ENCODE data around the gene PRH2. TPM values are rescaled to one million over a fixed set of nuclear protein-coding genes. Genes with fewer than 3 reads are reported as not detected.

PRH2 gene
- total and polyA plus RNA-seq, 8 donors: 0.42 TPM; not detected in 7

GRCh38 chr12:10982244-10982643 lies 53.2 kb downstream of the PRH2 start:
- Histone ChIP-seq H3K36me3 (no peaks in the 10 kb centered on the region), H3K4me1 (no peaks in the 10 kb centered on the region), H3K9me3 (no peaks in the 10 kb centered on the region), H3K4me3 (no peak overlapping the region), H3K27me3 (no peaks in the 10 kb centered on the region), H3K27ac (no peak overlapping the region)
- intact Hi-C loops (cut with DNase I): no loop called here
- ATAC-seq (no peak), DNase-seq (no peak), FAIRE-seq (no peak)
- no peak for TF ChIP-seq CTCF (IDR thresholded peaks at IDR 0.05)
- WGBS, 2 donors: 94 to 97% methylated on average over 5 of the region's 5 CpGs

Other genes starting within 250 kb of the PRH2 start
- 100 to 1,000 TPM; 241 to 444 (median 317) TPM for gene YBX3, start 205.9 kb upstream of the PRH2 start, total RNA-seq
- 100 to 1,000 TPM; 323 to 352 TPM for gene YBX3, start 205.9 kb upstream of the PRH2 start, polyA plus RNA-seq
- gene TAS2R7, start 126.6 kb upstream of the PRH2 start, total RNA-seq: not detected
- not detected for gene TAS2R7, start 126.6 kb upstream of the PRH2 start, polyA plus RNA-seq
- not detected for gene TAS2R8, start 122.0 kb upstream of the PRH2 start, total RNA-seq
- gene TAS2R8, start 122.0 kb upstream of the PRH2 start, polyA plus RNA-seq: under 1 TPM in 1 of 2 donors, not detected in 1; 0.09 TPM
- not detected for gene TAS2R9, start 119.1 kb upstream of the PRH2 start, total RNA-seq
- not detected for gene TAS2R9, start 119.1 kb upstream of the PRH2 start, polyA plus RNA-seq
- gene TAS2R10, start 102.9 kb upstream of the PRH2 start, total RNA-seq: under 1 TPM in 3 of 6 donors, not detected in 3; 0.17 to 0.28 (median 0.25) TPM
- gene TAS2R10, start 102.9 kb upstream of the PRH2 start, polyA plus RNA-seq: under 1 TPM in 1 of 2 donors, not detected in 1; 0.14 TPM
- 1 to 10 TPM in 1 of 6 donors, under 1 TPM in 4, not detected in 1; 0.32 to 1.8 (median 0.55) TPM for gene PRR4, start 79.8 kb upstream of the PRH2 start, total RNA-seq
- 1 to 10 TPM; 3.8 to 4.3 TPM for gene PRR4, start 79.8 kb upstream of the PRH2 start, polyA plus RNA-seq
- 10 to 100 TPM in 1 of 6 donors, 1 to 10 TPM in 5; 4.7 to 11.0 (median 6.7) TPM for gene PRH1, start 45.0 kb upstream of the PRH2 start, total RNA-seq
- 1 to 10 TPM; 2.0 to 2.5 TPM for gene PRH1, start 45.0 kb upstream of the PRH2 start, polyA plus RNA-seq
- under 1 TPM; 0.47 to 0.91 (median 0.72) TPM for gene TAS2R13, start 19.7 kb upstream of the PRH2 start, total RNA-seq
- not detected for gene TAS2R13, start 19.7 kb upstream of the PRH2 start, polyA plus RNA-seq
- 1 to 10 TPM in 1 of 6 donors, under 1 TPM in 5; 0.83 to 1.7 (median 0.88) TPM for gene TAS2R14, start 10.0 kb downstream of the PRH2 start, total RNA-seq
- gene TAS2R14, start 10.0 kb downstream of the PRH2 start, polyA plus RNA-seq: 1 to 10 TPM in 1 of 2 donors, under 1 TPM in 1; 0.91 to 1.5 TPM
- under 1 TPM; 0.40 to 0.74 (median 0.60) TPM for gene TAS2R50, start 57.7 kb downstream of the PRH2 start, total RNA-seq
- gene TAS2R50, start 57.7 kb downstream of the PRH2 start, polyA plus RNA-seq: not detected
- under 1 TPM; 0.42 to 0.98 (median 0.76) TPM for gene TAS2R20, start 69.1 kb downstream of the PRH2 start, total RNA-seq
- gene TAS2R20, start 69.1 kb downstream of the PRH2 start, polyA plus RNA-seq: under 1 TPM in 1 of 2 donors, not detected in 1; 0.35 TPM
- gene TAS2R19, start 93.4 kb downstream of the PRH2 start, total RNA-seq: 1 to 10 TPM in 3 of 6 donors, under 1 TPM in 3; 0.76 to 2.0 (median 1.2) TPM
- under 1 TPM; 0.19 to 0.28 TPM for gene TAS2R19, start 93.4 kb downstream of the PRH2 start, polyA plus RNA-seq
- 1 to 10 TPM in 5 of 6 donors, under 1 TPM in 1; 0.85 to 2.9 (median 1.6) TPM for gene TAS2R31, start 102.2 kb downstream of the PRH2 start, total RNA-seq
- under 1 TPM; 0.23 TPM for gene TAS2R31, start 102.2 kb downstream of the PRH2 start, polyA plus RNA-seq
- under 1 TPM; 0.43 to 0.61 (median 0.55) TPM for gene TAS2R46, start 133.1 kb downstream of the PRH2 start, total RNA-seq
- not detected for gene TAS2R46, start 133.1 kb downstream of the PRH2 start, polyA plus RNA-seq
- under 1 TPM in 4 of 6 donors, not detected in 2; 0.17 to 0.28 (median 0.22) TPM for gene TAS2R43, start 163.1 kb downstream of the PRH2 start, total RNA-seq
- gene TAS2R43, start 163.1 kb downstream of the PRH2 start, polyA plus RNA-seq: under 1 TPM in 1 of 2 donors, not detected in 1; 0.16 TPM
- 1 to 10 TPM in 5 of 6 donors, under 1 TPM in 1; 0.98 to 2.6 (median 1.5) TPM for gene TAS2R30, start 205.4 kb downstream of the PRH2 start, total RNA-seq
- not detected for gene TAS2R30, start 205.4 kb downstream of the PRH2 start, polyA plus RNA-seq
- 1 to 10 TPM; 1.9 to 5.5 (median 3.3) TPM for gene SMIM10L1, start 242.0 kb downstream of the PRH2 start, total RNA-seq
- gene SMIM10L1, start 242.0 kb downstream of the PRH2 start, polyA plus RNA-seq: 1 to 10 TPM; 4.2 to 6.4 TPM

Measured in pancreas (tissue), 10 donors.